A549 (cell line): Measurements from ENCODE around the gene PTPRE. TPM values are rescaled to one million over a fixed set of nuclear protein-coding genes. Genes with fewer than 3 reads are reported as not detected.

Experiments
- ATAC-seq, 2 experiments: fragments of 200-7000 bp in 1 of 2; fragments of >200 bp in 1 of 2; cut with Nextera tagmentation in 1 of 2; cut with Tn5 transposase in 1 of 2; 3 replicates each; pipeline versions ENCODE4 v1.8.0 to v1.9.1; 2018 to 2020; ENCODE audit warnings: mild to moderate bottlenecking in 1 of 2, moderate library complexity in 1 of 2
- CTCF ChIA-PET: fragments of 300-600 bp; sonication (Branson Sonifier 250); formaldehyde crosslinking; extraction: SDS; loops from one replicate; lab custom pipeline; 2021; ENCODE audit warnings: antibody characterized with exemption, inconsistent platforms; lab: Yijun Ruan, JAX
- POLR2A ChIA-PET: fragments of 350-600 bp; formaldehyde crosslinking; extraction: SDS; loops from one replicate; lab custom pipeline; 2021; ENCODE audit warnings: antibody characterized with exemption, inconsistent platforms; lab: Yijun Ruan, JAX
- DNase-seq, 2 experiments: peaks; one replicate each; pipeline versions ENCODE4 v3.0.0 to v3.0.0-alpha.2; 2011 to 2016; ENCODE audit warnings: low read depth in 1 of 2, low spot score in 1 of 2
- FAIRE-seq: peaks from 2 replicates; lab custom pipeline; 2011; peaks lifted over from hg19 to GRCh38; lab: Jason Lieb, UNC
- H3K27ac ChIP-seq, 2 experiments: fragments of >200 bp; sonication (Bioruptor Twin); formaldehyde crosslinking; 3 replicates each; pipeline ENCODE4 v1.5.1; 2016 to 2017
- H3K4me1 ChIP-seq: fragments of >200 bp; sonication (Bioruptor Twin); formaldehyde crosslinking; 3 replicates; pipeline ENCODE4 v1.6.1; 2016
- H3K4me2 ChIP-seq: fragments of >200 bp; sonication (Bioruptor Twin); formaldehyde crosslinking; 3 replicates; pipeline ENCODE4 v1.6.1; 2016
- H3K4me3 ChIP-seq: fragments of >200 bp; sonication (Bioruptor Twin); formaldehyde crosslinking; 3 replicates; pipeline ENCODE4 v1.5.1; 2016
- H3K9me3 ChIP-seq: fragments of >200 bp; sonication (Bioruptor Twin); formaldehyde crosslinking; 3 replicates; pipeline ENCODE4 v1.6.1; 2016
- ATOH8 ChIP-seq: fragments of 250-450 bp; sonication (Bioruptor Pico); IDR thresholded peaks from 2 replicates; pipeline ENCODE4 v1.5.0; 2020; ENCODE audit warnings: low read depth, mild to moderate bottlenecking, moderate library complexity
- ELK1 ChIP-seq: fragments of 150-350 bp; IDR thresholded peaks from 2 replicates; pipeline ENCODE4 v1.6.1; 2014; ENCODE audit warnings: low read depth, mild to moderate bottlenecking, low read length
- HMGXB4 ChIP-seq: fragments of 250-450 bp; sonication (Bioruptor Pico); IDR thresholded peaks from 2 replicates; pipeline ENCODE4 v1.5.0; 2021; ENCODE audit warnings: mild to moderate bottlenecking, moderate library complexity, borderline replicate concordance
- HOXA7 ChIP-seq: fragments of 250-450 bp; sonication (Bioruptor Pico); IDR thresholded peaks from 2 replicates; pipeline ENCODE4 v1.5.0; 2020; ENCODE audit warnings: mild to moderate bottlenecking, moderate library complexity
- HOXB13 ChIP-seq: fragments of 250-450 bp; sonication (Bioruptor Pico); IDR thresholded peaks from 2 replicates; pipeline ENCODE4 v1.5.0; 2020; ENCODE audit warnings: low read depth, mild to moderate bottlenecking, moderate library complexity
- HOXB5 ChIP-seq: fragments of 250-450 bp; sonication (Bioruptor Pico); IDR thresholded peaks from 2 replicates; pipeline ENCODE4 v1.5.0; 2020; ENCODE audit warnings: mild to moderate bottlenecking, moderate library complexity
- NR3C1 ChIP-seq: fragments of >200 bp; sonication (Bioruptor Twin); formaldehyde crosslinking; IDR thresholded peaks from 3 replicates; pipeline ENCODE4 v1.6.1; 2017
- PBX3 ChIP-seq: IDR thresholded peaks from 2 replicates; pipeline ENCODE4 v1.6.1; 2012
- POLR2A ChIP-seq: IDR thresholded peaks from 2 replicates; pipeline ENCODE4 v1.6.1; 2012; ENCODE audit warnings: mild to moderate bottlenecking, low read length
- POLR2AphosphoS2 ChIP-seq: conservative IDR thresholded peaks from 2 replicates; pipeline ENCODE4 v1.6.1; 2012; ENCODE audit warnings: low read length, improper control_type of control experiment, inconsistent platforms
- RAD21 ChIP-seq, 2 experiments: fragments of >200 bp in 1 of 2; sonication (Bioruptor Twin) in 1 of 2; formaldehyde crosslinking in 1 of 2; IDR thresholded peaks in 1 of 2; conservative IDR thresholded peaks in 1 of 2; 2 replicates in 1 of 2; 3 replicates in 1 of 2; pipeline ENCODE4 v1.6.1; 2012 to 2018; ENCODE audit warnings: inconsistent platforms in 1 of 2
- RARB ChIP-seq: fragments of 250-450 bp; sonication (Bioruptor Pico); IDR thresholded peaks from 2 replicates; pipeline ENCODE4 v1.8.0; 2021; ENCODE audit warnings: mild to moderate bottlenecking, moderate library complexity
- RCOR1 ChIP-seq: fragments of 150-350 bp; IDR thresholded peaks from 2 replicates; pipeline ENCODE4 v1.6.1; 2014; ENCODE audit warnings: antibody characterized with exemption, low read length, low read depth
- REST ChIP-seq: fragments of 200-600 bp; sonication (generic); IDR thresholded peaks from 2 replicates; pipeline ENCODE4 v1.6.1; 2016; ENCODE audit warnings: antibody characterized with exemption, mild to moderate bottlenecking, moderate library complexity
- RFX5 ChIP-seq: fragments of 450-650 bp; IDR thresholded peaks from 2 replicates; pipeline ENCODE4 v1.7.1; 2014; ENCODE audit warnings: antibody characterized with exemption, mild to moderate bottlenecking, moderate library complexity
- RNF2 ChIP-seq: fragments of 200-600 bp; sonication (generic); IDR thresholded peaks from 2 replicates; pipeline ENCODE4 v1.6.1; 2016; ENCODE audit warnings: low read depth, mild to moderate bottlenecking, antibody characterized with exemption, moderate library complexity, borderline replicate concordance
- SMC3 ChIP-seq: fragments of >200 bp; sonication (Bioruptor Twin); formaldehyde crosslinking; IDR thresholded peaks from 3 replicates; pipeline ENCODE4 v1.6.1; 2018; ENCODE audit warnings: inconsistent platforms
- TFCP2L1 ChIP-seq: fragments of 250-450 bp; sonication (Bioruptor Pico); IDR thresholded peaks from 2 replicates; pipeline ENCODE4 v1.5.0; 2021; ENCODE audit warnings: mild to moderate bottlenecking
- ZC3H11A ChIP-seq: fragments of 450-650 bp; IDR thresholded peaks from 2 replicates; pipeline ENCODE4 v1.6.1; 2014; ENCODE audit warnings: antibody characterized with exemption, mild to moderate bottlenecking
- ZFP36 ChIP-seq: fragments of 450-650 bp; IDR thresholded peaks from 2 replicates; pipeline ENCODE4 v1.6.1; 2014; ENCODE audit warnings: borderline replicate concordance; ENCODE audit not compliant: partially characterized antibody
- WGBS: methylation state at CpG from one replicate; pipeline ENCODE4 v1.1.6; 2017; ENCODE audit errors: missing lambda C conversion rate; 5-methylcytosine and 5-hydroxymethylcytosine counted together
- polyA plus RNA-seq, 4 experiments: library from polyadenylated mRNA; depleted of rRNA in 3 of 4; stranded (reverse); fragments of >200 nt; fragmentation: RNase III in 1 of 4; extraction: RNeasy Plus Mini Kit Qiagen cat#74134 plus additional on column Dnase treatment in 1 of 4; gene quantifications; 2 replicates in 3 of 4; 3 replicates in 1 of 4; pipeline ENCODE4 v1.2.3, GENCODE V29; 2011 to 2017

Gene PTPRE
- polyA plus RNA-seq, 2 of the 4 experiments (the other 2 are of a cell fraction): 0.31 to 1.5 TPM

GRCh38 chr10:127952918-127953317 is 46.0 kb downstream of the PTPRE start:
- no peak for ATAC-seq
- Histone ChIP-seq H3K4me1 (no peaks in the 10 kb centered on the region), H3K4me2 (no peak overlapping the region), H3K4me3 (no peak overlapping the region), H3K9me3 (peaks cover 7% of the 10 kb centered on the region; the same call in 1 of the 3 replicates), H3K27ac (no peak overlapping the region)
- FAIRE-seq: no peak
- DNase-seq: no peak
- CTCF ChIA-PET: no interaction called here
- POLR2A ChIA-PET: no interaction called here
- WGBS: 21% methylated on average over 4 of the region's 4 CpGs
- TF ChIP-seq HOXB5 (CRISPR knock-in tag) (no peak), SMC3 (no peak), ELK1 (no peak)

GRCh38 chr10:127953876-127954275 is 47.0 kb downstream of the PTPRE start:
- peaks cover 7% of the 10 kb centered on the region; the same call in 1 of the 3 replicates for H3K9me3 ChIP-seq
- FAIRE-seq (no peak), ATAC-seq (no peak), DNase-seq (no peak)
- no peak overlapping the region for H3K4me3 ChIP-seq
- CTCF ChIA-PET: no interaction called here
- no peaks in the 10 kb centered on the region for H3K4me1 ChIP-seq
- no peak overlapping the region for H3K27ac ChIP-seq
- WGBS: 0% methylated on average over 1 of the region's 1 CpG
- no peak overlapping the region for H3K4me2 ChIP-seq
- POLR2A ChIA-PET: no interaction called here
- TF ChIP-seq POLR2A (no peak), POLR2AphosphoS2 (no peak), ZC3H11A (no peak), ATOH8 (no peak), REST (no peak), TFCP2L1 (no peak), RAD21 (conservative IDR thresholded peaks at IDR 0.05 in 1 of 2, IDR thresholded peaks at IDR 0.05 in 1 of 2) (no peak), HMGXB4 (CRISPR knock-in tag) (no peak), HOXB13 (CRISPR knock-in tag) (no peak), NR3C1 (no peak), RCOR1 (no peak), ZFP36 (no peak), RFX5 (no peak), PBX3 (no peak), RNF2 (no peak), HOXA7 (no peak), RARB (CRISPR knock-in tag) (no peak)
